ENCODE measurements around the gene TNFSF11.

- TF ChIP-seq, protein P1, sequence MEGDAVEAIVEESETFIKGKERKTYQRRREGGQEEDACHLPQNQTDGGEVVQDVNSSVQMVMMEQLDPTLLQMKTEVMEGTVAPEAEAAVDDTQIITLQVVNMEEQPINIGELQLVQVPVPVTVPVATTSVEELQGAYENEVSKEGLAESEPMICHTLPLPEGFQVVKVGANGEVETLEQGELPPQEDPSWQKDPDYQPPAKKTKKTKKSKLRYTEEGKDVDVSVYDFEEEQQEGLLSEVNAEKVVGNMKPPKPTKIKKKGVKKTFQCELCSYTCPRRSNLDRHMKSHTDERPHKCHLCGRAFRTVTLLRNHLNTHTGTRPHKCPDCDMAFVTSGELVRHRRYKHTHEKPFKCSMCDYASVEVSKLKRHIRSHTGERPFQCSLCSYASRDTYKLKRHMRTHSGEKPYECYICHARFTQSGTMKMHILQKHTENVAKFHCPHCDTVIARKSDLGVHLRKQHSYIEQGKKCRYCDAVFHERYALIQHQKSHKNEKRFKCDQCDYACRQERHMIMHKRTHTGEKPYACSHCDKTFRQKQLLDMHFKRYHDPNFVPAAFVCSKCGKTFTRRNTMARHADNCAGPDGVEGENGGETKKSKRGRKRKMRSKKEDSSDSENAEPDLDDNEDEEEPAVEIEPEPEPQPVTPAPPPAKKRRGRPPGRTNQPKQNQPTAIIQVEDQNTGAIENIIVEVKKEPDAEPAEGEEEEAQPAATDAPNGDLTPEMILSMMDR (IDR thresholded peaks at IDR 0.05; ENCODE audit: extremely low read depth in 1 of 2, insufficient read depth in 1 of 2, low read depth in 1 of 2, low read length in 2 of 2): no peak
- TF ChIP-seq POLR2AphosphoS5 (IDR thresholded peaks at IDR 0.05; ENCODE audit: insufficient read depth, low read depth, low read length) (no peak), MYC (IDR thresholded peaks at IDR 0.05; ENCODE audit: low read depth, low read length) (no peak)
Measured at GRCh38 chr13:42650506-42650905, 76.6 kb downstream of the TNFSF11 start.
